Heart right ventricle (tissue), 16 donors: ENCODE measurements around the gene SLC28A1. TPM values are rescaled to one million over a fixed set of nuclear protein-coding genes. Genes with fewer than 3 reads are reported as not detected.

Source experiments
- ATAC-seq, 8 donors: fragments of 200-7000 bp; cut with Tn5 transposase; one replicate each; pipeline ENCODE4 v1.9.1; 2020; ENCODE audit warnings: mild to moderate bottlenecking in 8 of 8, moderate library complexity in 8 of 8, moderate number of reproducible peaks in 1 of 8
- DNase-seq, 2 donors: peaks; one replicate each; pipeline ENCODE4 v3.0.0-alpha.2; 2020
- H3K27ac ChIP-seq, 10 donors: fragments of 200-600 bp; sonication (generic) in 2 of 10; one replicate each; pipeline versions ENCODE4 v1.5.0 to v1.8.0; 2020 to 2022; ENCODE audit warnings: mild to moderate bottlenecking in 3 of 10
- H3K27me3 ChIP-seq, 7 donors: fragments of 200-600 bp; one replicate each; pipeline ENCODE4 v1.8.0; 2021 to 2022; ENCODE audit warnings: mild to moderate bottlenecking in 2 of 7
- H3K36me3 ChIP-seq, 9 donors: fragments of 200-600 bp; sonication (generic) in 1 of 9; one replicate each; pipeline versions ENCODE4 v1.5.0 to v1.8.0; 2020 to 2022; ENCODE audit warnings: mild to moderate bottlenecking in 2 of 9
- H3K4me1 ChIP-seq, 9 donors: fragments of 200-600 bp; sonication (generic) in 1 of 9; one replicate each; pipeline versions ENCODE4 v1.5.0 to v1.8.0; 2020 to 2022; ENCODE audit warnings: mild to moderate bottlenecking in 4 of 9
- H3K4me3 ChIP-seq, 10 donors: fragments of 200-600 bp; sonication (generic) in 2 of 10; one replicate each; pipeline versions ENCODE4 v1.5.0 to v1.8.0; 2020 to 2022; ENCODE audit warnings: mild to moderate bottlenecking in 7 of 10, moderate library complexity in 2 of 10
- H3K9me3 ChIP-seq, 11 donors: fragments of 200-600 bp in 10 of 11; sonication (generic) in 2 of 11; one replicate each; pipeline versions ENCODE4 v1.5.0 to v1.8.0; 2013 to 2022; ENCODE audit warnings: mild to moderate bottlenecking in 2 of 11, control low read depth in 1 of 11, moderate library complexity in 1 of 11
- WGBS, 2 donors: extraction: QIAGEN DNeasy Blood & Tissue Kit; methylation state at CpG; one replicate each; pipeline ENCODE4 v1.1.7; 2013; ENCODE audit warnings: inconsistent platforms in 1 of 2; 5-methylcytosine and 5-hydroxymethylcytosine counted together
- intact Hi-C, 10 donors: fragments of 100-400 bp; cut with DNase I; formaldehyde crosslinking; loops; one replicate each; pipeline versions ENCODE4 v1.11.1 to v1.14.2; 2022
- polyA plus RNA-seq, 2 donors: library from polyadenylated mRNA; stranded (reverse); fragments of 200-250 nt; gene quantifications; one replicate each; pipeline ENCODE4 v1.2.3, GENCODE V29; 2013
- total RNA-seq, 10 donors: library from RNA; stranded (reverse); fragmentation: NEBNext Ultra II Directional in 3 of 10; extraction: Animal tissue kit (Norgen Biotek cat#: 25700) in 3 of 10; gene quantifications; one replicate each; pipeline versions ENCODE4 v1.2.1 to v1.2.4, GENCODE V29; 2021 to 2023
- TF ChIP-seq, protein P1 (sequence below), 9 donors: fragments of 200-600 bp; sonication (generic) in 2 of 9; IDR thresholded peaks; one replicate each; pipeline versions ENCODE4 v1.5.0 to v1.8.0; 2021 to 2022; ENCODE audit warnings: antibody characterized with exemption in 9 of 9, mild to moderate bottlenecking in 5 of 9, moderate library complexity in 1 of 9
- donor health status: Arrhythmogenic right ventricular cardiomyopathy.
- donor health status: ischemic (EF 13 %, LVEDD 7.1; RV severe dilation, severe dysfunction).
- donor health status: healthy with polysubstance abuse.
- donor health status: DM: no; HTN: yes; CAD: no.
- donor health status: DM: no; HTN: no; CAD: no.
- donor health status: ischemic (EF 25% LVEDD 6.9; RV normal size, moderate dysfunction).
- donor health status: ischemic (EF 25% LVEDD 5.7; RV mildly dilated, moderate dysfunction).
- donor health status: healthy.
- donor health status: DM: yes; HTN: yes; CAD: no.
- donor health status: Ischemic cardiomyopathy.
- donor health status: ischemic (EF 35%, LVEDD 5.7; RV mildly dilated, moderate dysfunction).
- donor health status: nonischemic (EF 11% LVEDD 7.7; RV severe dilation, severe dysfunction).
- donor health status: DM: yes; HTN: yes; CAD: no.
- donor health status: PGD.
- donor health status: ischemic (EF 29% LVEDD 5.4; RV normal size, mild dysfunction).
- donor health status: nonischemic (EF 23%, LVEDD 6.1; RV moderate dilation, normal function).

The SLC28A1 gene
- total and polyA plus RNA-seq, 12 donors: 0.07 to 2.2 (median 1.5) TPM

DNA sequence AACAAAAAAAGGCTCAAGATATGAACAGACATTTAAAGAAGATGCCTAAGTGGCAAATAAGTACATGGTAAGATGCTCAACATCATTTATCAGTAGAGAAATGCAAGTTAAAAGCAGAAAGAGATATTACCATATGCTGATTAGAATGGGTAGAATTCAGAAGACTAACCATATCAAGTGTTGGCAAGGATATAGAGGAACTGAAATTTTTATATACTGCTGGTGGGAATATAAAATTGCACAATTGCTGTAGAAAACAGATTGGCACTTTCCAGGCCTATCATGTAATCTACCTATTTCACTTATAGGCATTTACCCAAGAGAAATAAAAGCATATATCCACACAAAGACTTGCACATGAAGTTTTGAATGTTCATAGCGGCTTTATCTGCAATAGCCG is 17.1 kb downstream of the SLC28A1 start:
- Histone ChIP-seq H3K4me3 (no peak overlapping the region), H3K27ac (no peak overlapping the region), H3K27me3 (no peaks in the 10 kb centered on the region), H3K9me3 (peaks cover 0 to 13% (median 0%) of the 10 kb centered on the region in 11 donors), H3K4me1 (peaks cover 6 to 24% (median 18%) of the 10 kb centered on the region in 9 donors), H3K36me3 (no peaks in the 10 kb centered on the region)
- TF ChIP-seq, protein P1, sequence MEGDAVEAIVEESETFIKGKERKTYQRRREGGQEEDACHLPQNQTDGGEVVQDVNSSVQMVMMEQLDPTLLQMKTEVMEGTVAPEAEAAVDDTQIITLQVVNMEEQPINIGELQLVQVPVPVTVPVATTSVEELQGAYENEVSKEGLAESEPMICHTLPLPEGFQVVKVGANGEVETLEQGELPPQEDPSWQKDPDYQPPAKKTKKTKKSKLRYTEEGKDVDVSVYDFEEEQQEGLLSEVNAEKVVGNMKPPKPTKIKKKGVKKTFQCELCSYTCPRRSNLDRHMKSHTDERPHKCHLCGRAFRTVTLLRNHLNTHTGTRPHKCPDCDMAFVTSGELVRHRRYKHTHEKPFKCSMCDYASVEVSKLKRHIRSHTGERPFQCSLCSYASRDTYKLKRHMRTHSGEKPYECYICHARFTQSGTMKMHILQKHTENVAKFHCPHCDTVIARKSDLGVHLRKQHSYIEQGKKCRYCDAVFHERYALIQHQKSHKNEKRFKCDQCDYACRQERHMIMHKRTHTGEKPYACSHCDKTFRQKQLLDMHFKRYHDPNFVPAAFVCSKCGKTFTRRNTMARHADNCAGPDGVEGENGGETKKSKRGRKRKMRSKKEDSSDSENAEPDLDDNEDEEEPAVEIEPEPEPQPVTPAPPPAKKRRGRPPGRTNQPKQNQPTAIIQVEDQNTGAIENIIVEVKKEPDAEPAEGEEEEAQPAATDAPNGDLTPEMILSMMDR (IDR thresholded peaks at IDR 0.05): no peak
- ATAC-seq: no peak
- no peak for DNase-seq
- WGBS, 2 donors: 73 to 98% methylated on average over 2 of the region's 2 CpGs
- intact Hi-C loops: no loop called here

DNA sequence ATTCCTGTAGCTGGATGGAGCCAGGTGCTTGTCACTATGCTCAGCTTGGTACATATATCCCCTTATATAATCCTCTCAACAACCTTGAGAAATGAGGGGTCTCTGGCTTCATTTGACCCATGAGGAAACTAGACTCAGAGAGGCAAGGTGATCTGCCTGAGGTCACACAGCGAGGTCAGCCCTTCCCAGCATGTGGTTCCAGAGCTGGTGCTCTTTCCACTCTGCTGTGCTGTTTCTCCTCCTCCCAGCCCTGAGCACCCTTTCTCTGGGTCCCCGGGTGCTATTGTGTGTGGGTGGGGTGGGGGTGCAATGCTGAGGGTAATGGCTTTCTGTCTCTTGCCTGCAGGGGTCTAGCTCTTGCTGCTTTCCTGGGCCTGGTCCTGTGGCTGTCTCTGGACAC is 19.3 kb downstream of the SLC28A1 start:
- TF ChIP-seq, protein P1 (IDR thresholded peaks at IDR 0.05): no peak
- intact Hi-C loops: no loop called here
- 87 to 97% methylated on average over 2 of the region's 2 CpGs for WGBS, 2 donors
- DNase-seq: no peak
- H3K36me3 ChIP-seq: no peaks in the 10 kb centered on the region
- ATAC-seq: peak in 3 of 8 donors; percentile 3 to 8 (median 7)
- H3K9me3 ChIP-seq: peaks cover 0 to 13% (median 0%) of the 10 kb centered on the region in 11 donors
- H3K27me3 ChIP-seq: no peaks in the 10 kb centered on the region
- peak overlapping the region in 9 of 10 donors; percentile 30 to 91 (median 78) for H3K27ac ChIP-seq
- H3K4me1 ChIP-seq: peaks cover 6 to 38% (median 21%) of the 10 kb centered on the region in 9 donors
- no peak overlapping the region for H3K4me3 ChIP-seq

DNA sequence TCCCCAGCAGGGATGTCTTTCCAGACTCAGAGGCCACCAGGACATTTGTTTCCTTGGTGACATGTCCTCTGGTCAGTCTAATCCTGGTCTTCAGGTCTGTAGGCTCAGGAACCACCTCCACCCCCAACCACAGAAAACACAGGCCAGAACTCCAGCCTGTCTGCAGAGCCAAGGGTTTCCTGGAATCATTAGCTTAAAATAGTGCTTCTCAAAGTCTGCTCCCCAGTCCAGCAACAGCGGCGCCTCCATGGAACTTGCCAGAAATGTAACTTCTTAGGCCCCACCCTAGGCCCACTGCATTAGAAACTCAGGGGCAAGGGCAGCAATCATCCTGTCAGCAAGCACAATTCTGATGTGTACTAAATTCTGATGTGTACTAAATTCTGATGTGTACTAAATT is 20.0 kb downstream of the SLC28A1 start:
- intact Hi-C loops: no loop called here
- H3K27ac ChIP-seq: peak overlapping the region; percentile 30 to 91 (median 70)
- no peak overlapping the region for H3K4me3 ChIP-seq
- H3K9me3 ChIP-seq: peaks cover 0 to 8% (median 0%) of the 10 kb centered on the region in 11 donors
- WGBS, 2 donors: 4 to 39% methylated on average over 2 of the region's 2 CpGs
- H3K36me3 ChIP-seq: no peaks in the 10 kb centered on the region
- peaks cover 6 to 44% (median 21%) of the 10 kb centered on the region in 9 donors for H3K4me1 ChIP-seq
- DNase-seq: peak in 1 of 2 donors; percentile 51
- peak; percentile 76 to 91 (median 84) for ATAC-seq
- TF ChIP-seq, protein P1 (IDR thresholded peaks at IDR 0.05): no peak
- H3K27me3 ChIP-seq: no peaks in the 10 kb centered on the region

DNA sequence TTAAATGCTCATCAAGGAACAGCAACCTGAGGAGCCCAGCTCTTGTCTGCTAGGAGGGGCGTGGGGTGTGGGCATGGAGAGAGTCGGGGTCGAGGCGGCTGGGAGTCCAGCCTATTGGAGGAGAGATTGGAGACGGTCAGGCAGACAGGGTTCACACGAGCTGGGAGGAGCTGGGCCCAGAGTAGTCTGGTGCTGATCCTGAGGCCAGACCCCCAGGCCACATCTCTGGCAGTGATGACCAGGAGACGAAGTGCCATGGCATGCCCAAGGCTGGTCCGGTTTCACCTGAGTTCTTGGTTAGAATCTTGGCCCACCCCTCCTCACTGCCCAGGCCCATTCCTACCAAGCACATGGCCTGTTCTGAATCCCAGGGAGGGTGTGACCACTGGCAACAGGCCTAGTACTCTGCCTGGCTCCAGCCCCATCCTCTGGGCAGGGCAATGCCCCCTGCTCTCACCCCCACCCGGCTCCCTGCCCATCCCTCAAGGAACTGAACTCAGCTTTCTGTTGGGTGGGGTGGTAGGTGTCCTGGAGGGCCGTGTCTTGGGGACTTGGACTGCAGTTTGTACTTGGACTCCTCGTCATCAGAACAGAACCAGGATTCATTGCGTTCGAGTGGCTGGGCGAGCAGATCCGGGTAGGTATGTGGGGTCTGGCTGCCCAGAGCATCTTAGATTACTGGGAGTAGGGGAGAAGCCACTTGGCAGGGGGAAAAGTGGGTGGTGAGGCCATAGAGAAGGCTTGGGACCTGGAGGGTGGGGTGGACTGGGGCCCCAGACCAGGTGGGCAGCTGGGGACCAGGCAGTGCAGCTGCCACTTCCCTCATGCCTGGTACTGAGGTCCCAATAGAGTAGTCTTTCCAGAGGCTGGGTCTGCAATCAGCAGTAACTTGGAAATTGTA is 20.8 kb downstream of the SLC28A1 start:
- DNase-seq (no peak), ATAC-seq (peak in 6 of 8 donors; percentile 30 to 68 (median 58))
- intact Hi-C loops: no loop called here
- H3K27me3 ChIP-seq: no peaks in the 10 kb centered on the region
- 85 to 90% methylated on average over 15 of the region's 15 CpGs for WGBS, 2 donors
- peak overlapping the region in 7 of 10 donors; percentile 45 to 91 (median 82) for H3K27ac ChIP-seq
- peaks cover 0 to 7% (median 0%) of the 10 kb centered on the region in 11 donors for H3K9me3 ChIP-seq
- TF ChIP-seq, protein P1 (IDR thresholded peaks at IDR 0.05): no peak
- peaks cover 6 to 53% (median 26%) of the 10 kb centered on the region in 9 donors for H3K4me1 ChIP-seq
- H3K4me3 ChIP-seq: no peak overlapping the region
- no peaks in the 10 kb centered on the region for H3K36me3 ChIP-seq
